WERI-Rb-1 (cell line): ENCODE results near the gene EIF2A.

ENCODE experiments used
- DNase-seq: peaks from one replicate; pipeline ENCODE4 v3.0.0-alpha.2; 2020
- H3K27ac ChIP-seq: fragments of 250-450 bp; sonication (Bioruptor Pico); 2 replicates; pipeline ENCODE4 v1.5.1; 2020; ENCODE audit warnings: mild to moderate bottlenecking, moderate library complexity
- H3K27me3 ChIP-seq: fragments of 250-450 bp; sonication (Bioruptor Pico); 2 replicates; pipeline ENCODE4 v1.5.1; 2021; ENCODE audit warnings: mild to moderate bottlenecking, low read depth, moderate library complexity; ENCODE audit not compliant: insufficient read depth, severe bottlenecking
- H3K36me3 ChIP-seq: fragments of 250-450 bp; sonication (Bioruptor Pico); 2 replicates; pipeline ENCODE4 v1.5.1; 2020; ENCODE audit warnings: mild to moderate bottlenecking, moderate library complexity
- H3K4me3 ChIP-seq: 2 replicates; pipeline ENCODE4 v1.5.1; 2011; ENCODE audit warnings: low read depth, mild to moderate bottlenecking, control low read depth, low read length
- H3K9me3 ChIP-seq: fragments of 250-450 bp; sonication (Bioruptor Pico); 2 replicates; pipeline ENCODE4 v1.5.1; 2021; ENCODE audit warnings: mild to moderate bottlenecking, moderate library complexity; ENCODE audit not compliant: severe bottlenecking
- TF ChIP-seq, protein P1 (sequence below): IDR thresholded peaks from 2 replicates; pipeline ENCODE4 v1.5.1; 2011; ENCODE audit warnings: low read depth, mild to moderate bottlenecking, control low read depth, inconsistent platforms, low read length

EIF2A gene

DNA sequence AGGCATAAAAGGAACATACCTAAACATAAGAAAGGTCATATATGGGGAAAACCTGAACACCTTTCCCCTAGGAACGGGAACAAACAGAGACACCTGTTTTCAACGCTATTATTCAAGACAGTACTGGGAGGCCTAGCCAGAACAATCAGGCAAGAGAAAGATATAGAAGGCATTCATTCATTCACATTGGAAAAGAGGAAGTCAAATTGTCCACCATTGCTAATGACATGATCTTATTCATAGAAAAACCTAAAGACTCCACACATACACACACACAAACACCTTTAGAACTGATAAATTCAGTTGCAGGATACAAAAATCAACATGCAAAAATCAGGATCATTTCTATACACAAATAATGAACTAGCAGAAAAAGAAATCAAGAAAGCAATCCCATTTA lies 36.8 kb upstream of the EIF2A start:
- TF ChIP-seq, protein P1, sequence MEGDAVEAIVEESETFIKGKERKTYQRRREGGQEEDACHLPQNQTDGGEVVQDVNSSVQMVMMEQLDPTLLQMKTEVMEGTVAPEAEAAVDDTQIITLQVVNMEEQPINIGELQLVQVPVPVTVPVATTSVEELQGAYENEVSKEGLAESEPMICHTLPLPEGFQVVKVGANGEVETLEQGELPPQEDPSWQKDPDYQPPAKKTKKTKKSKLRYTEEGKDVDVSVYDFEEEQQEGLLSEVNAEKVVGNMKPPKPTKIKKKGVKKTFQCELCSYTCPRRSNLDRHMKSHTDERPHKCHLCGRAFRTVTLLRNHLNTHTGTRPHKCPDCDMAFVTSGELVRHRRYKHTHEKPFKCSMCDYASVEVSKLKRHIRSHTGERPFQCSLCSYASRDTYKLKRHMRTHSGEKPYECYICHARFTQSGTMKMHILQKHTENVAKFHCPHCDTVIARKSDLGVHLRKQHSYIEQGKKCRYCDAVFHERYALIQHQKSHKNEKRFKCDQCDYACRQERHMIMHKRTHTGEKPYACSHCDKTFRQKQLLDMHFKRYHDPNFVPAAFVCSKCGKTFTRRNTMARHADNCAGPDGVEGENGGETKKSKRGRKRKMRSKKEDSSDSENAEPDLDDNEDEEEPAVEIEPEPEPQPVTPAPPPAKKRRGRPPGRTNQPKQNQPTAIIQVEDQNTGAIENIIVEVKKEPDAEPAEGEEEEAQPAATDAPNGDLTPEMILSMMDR = no peak

DNA sequence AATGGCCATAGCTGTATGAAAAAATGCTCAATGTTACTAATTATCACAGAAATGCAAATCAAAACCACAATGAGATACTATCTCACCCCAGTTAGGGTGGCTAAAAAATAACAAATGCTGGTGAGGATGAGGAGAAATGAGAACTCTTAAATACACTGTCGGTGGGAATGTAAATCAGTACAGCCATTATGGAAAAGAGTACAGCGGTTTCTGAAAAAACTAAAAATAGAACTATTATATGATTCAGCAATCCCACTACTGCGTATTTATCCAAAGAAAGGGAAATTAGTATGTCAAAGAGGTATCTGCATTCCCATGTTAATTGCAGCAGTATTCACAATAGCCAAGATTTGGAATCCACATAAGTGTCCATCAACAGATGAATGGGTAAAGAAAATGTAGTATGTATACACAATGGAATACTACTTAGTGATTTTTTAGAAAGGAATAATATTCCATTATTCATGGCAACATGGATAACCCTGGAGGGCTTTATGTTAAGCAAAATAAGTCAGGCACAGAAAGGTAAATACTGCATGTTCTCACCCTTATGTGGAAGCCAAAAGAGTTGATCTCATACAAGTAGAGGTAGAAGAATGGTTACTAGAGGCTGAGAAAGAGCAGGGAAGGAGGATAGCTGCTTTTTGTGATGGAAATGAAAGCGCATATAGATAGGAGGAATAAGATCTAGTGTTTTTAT lies 35.3 kb upstream of the EIF2A start:
- Histone ChIP-seq H3K9me3 (no peaks in the 10 kb centered on the region), H3K27me3 (no peaks in the 10 kb centered on the region), H3K27ac (no peak overlapping the region), H3K4me3 (no peak overlapping the region), H3K36me3 (no peaks in the 10 kb centered on the region)
- no peak for DNase-seq
- TF ChIP-seq, protein P1 = no peak

More for the DNA sequence above, 36.8 kb upstream of the EIF2A start:
- Histone ChIP-seq H3K27me3 (no peaks in the 10 kb centered on the region), H3K36me3 (no peaks in the 10 kb centered on the region), H3K9me3 (no peaks in the 10 kb centered on the region), H3K27ac (no peak overlapping the region), H3K4me3 (no peak overlapping the region)
- no peak for DNase-seq

DNA sequence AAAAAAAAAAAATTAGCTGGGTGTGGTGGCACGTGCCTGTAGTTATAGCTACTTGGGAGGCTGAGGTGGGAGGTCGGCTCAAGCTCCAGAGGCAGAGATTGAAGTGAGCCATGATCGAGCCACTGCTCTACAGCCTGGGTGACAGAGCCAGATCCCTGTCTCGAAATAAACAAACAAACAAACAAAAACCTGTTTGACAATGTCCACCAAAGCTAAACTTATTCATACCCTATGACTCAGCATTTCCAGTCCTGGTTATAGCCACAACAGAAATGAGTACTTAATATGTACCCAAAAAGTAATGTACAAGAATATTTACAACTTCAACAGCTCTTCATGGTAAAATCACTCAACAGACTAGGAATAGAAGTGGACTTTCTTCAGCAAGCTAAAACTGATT lies 31.4 kb upstream of the EIF2A start:
- Histone ChIP-seq H3K27ac (no peak overlapping the region), H3K36me3 (no peaks in the 10 kb centered on the region), H3K27me3 (no peaks in the 10 kb centered on the region), H3K9me3 (no peaks in the 10 kb centered on the region), H3K4me3 (no peak overlapping the region)
- no peak for DNase-seq
- TF ChIP-seq, protein P1 = no peak

DNA sequence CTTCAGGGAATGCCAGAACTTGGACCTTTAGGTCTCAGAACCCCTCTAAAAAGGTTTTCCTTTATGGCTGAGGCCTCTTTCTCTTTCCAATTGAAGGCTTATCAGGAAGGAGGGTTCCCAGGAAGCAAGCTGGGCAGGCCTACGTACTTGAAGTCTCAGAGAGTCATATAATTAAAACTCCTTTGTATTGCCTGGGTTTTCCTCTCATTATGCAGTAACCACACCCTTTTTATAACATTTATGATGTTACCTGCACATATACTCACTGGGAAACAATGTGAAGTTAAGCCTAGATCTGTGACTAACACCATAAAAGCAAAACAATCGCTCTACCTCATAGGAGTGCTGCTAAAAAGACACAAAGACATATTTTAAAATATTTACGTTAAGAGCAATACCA lies 27.6 kb upstream of the EIF2A start:
- H3K9me3 ChIP-seq = no peaks in the 10 kb centered on the region
- H3K27me3 ChIP-seq = no peaks in the 10 kb centered on the region
- TF ChIP-seq, protein P1 = no peak
- no peak overlapping the region for H3K4me3 ChIP-seq
- H3K36me3 ChIP-seq = no peaks in the 10 kb centered on the region
- H3K27ac ChIP-seq = no peak overlapping the region
- no peak for DNase-seq

DNA sequence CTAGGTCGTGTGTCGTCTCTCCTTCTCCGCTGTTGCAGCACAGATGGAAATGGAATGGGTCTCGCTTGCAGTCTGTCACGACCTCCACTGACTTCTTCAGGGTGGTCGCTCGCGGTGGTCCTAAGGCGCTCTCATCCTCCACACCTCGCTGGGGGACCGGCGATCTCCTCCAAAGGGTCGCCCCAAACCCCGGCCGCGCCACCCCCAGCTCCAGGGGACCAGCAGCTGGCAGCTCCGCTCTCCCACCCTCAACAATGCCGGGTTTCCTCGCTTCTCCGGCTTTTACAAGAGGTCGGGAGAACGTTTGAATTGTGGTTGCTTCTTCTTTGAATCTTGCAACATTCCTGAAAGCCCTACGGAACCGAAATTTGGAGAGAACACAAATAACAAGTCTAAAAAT lies 26.2 kb upstream of the EIF2A start:
- Histone ChIP-seq H3K4me3 (no peak overlapping the region), H3K27me3 (no peaks in the 10 kb centered on the region), H3K36me3 (no peaks in the 10 kb centered on the region), H3K27ac (no peak overlapping the region), H3K9me3 (no peaks in the 10 kb centered on the region)
- TF ChIP-seq, protein P1 = no peak
- DNase-seq = no peak

DNA sequence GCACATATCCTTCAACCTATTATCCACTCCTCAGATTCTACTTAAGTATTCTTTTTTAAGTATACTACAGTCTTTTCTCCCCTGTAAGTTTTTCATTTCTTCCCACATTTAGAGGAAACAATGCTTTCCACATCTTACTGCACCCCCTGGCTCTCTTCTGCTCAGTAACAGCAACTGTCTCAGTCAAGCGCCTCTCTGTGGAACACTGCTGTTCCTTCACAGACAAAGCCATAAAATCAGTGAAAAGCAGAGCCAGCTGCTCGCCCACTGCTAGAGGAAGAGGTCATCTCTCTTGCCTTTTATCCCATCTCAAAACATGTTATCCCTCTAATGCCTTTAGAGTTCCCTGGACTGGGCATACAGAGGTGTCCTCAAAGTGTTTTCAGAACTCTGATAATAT lies 25.1 kb upstream of the EIF2A start:
- Histone ChIP-seq H3K9me3 (no peaks in the 10 kb centered on the region), H3K27ac (no peak overlapping the region)
- TF ChIP-seq, protein P1 = peak; percentile 34

More for the DNA sequence above, 25.1 kb upstream of the EIF2A start:
- H3K27me3 ChIP-seq = no peaks in the 10 kb centered on the region
- DNase-seq = no peak
- no peak overlapping the region for H3K4me3 ChIP-seq
- H3K36me3 ChIP-seq = no peaks in the 10 kb centered on the region
